GM12873 (cell line): ENCODE results near the gene BCL2L2.

ENCODE experiments used
- TF ChIP-seq, protein P1 (sequence below): IDR thresholded peaks from 2 replicates; pipeline ENCODE4 v1.5.1; 2012; ENCODE audit warnings: low read depth, mild to moderate bottlenecking, moderate library complexity, low read length, control low read depth; ENCODE audit not compliant: insufficient read depth; ENCODE audit errors: missing control alignments

The BCL2L2 gene

GRCh38 chr14:23297096-23297495 is 9.5 kb upstream of the BCL2L2 start:
- TF ChIP-seq, protein P1, sequence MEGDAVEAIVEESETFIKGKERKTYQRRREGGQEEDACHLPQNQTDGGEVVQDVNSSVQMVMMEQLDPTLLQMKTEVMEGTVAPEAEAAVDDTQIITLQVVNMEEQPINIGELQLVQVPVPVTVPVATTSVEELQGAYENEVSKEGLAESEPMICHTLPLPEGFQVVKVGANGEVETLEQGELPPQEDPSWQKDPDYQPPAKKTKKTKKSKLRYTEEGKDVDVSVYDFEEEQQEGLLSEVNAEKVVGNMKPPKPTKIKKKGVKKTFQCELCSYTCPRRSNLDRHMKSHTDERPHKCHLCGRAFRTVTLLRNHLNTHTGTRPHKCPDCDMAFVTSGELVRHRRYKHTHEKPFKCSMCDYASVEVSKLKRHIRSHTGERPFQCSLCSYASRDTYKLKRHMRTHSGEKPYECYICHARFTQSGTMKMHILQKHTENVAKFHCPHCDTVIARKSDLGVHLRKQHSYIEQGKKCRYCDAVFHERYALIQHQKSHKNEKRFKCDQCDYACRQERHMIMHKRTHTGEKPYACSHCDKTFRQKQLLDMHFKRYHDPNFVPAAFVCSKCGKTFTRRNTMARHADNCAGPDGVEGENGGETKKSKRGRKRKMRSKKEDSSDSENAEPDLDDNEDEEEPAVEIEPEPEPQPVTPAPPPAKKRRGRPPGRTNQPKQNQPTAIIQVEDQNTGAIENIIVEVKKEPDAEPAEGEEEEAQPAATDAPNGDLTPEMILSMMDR, result no peak

GRCh38 chr14:23297611-23298277 is 8.9 kb upstream of the BCL2L2 start:
- TF ChIP-seq, protein P1, result no peak

DNA sequence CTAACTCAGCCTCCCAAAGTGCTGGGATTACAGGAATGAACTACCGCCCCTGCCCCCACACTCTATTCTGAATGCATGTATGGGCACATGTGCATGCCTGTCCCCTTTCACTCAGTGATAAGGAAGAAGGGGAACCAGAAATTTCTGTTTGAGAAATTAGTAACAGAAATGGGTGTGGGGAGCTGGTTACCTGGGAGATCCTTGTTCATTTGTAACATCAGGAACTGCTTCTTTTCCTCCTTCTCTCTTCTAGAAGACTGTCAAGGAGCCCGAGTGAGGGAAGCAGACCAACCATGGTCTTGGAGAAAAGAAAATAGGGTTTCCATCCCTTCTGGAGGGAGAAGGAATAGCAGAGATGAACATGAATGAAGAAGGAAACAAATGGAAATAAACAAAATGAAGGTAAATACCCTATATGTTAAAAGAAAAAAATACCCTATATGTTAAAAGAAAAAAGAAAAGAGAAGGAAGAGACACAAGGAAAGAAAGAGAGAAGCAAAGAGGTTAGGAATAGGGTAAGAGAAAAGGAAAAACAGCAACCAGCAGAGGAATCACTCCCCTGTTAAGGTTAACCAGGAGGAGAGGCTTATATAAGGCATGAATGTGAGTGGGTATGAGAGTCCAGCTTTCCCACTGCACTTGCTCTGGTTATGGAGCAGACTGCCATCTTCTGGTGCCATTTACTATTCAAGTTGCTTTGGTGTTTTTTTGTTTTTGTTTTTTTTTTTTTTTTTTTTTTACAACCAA is 7.2 kb upstream of the BCL2L2 start:
- TF ChIP-seq, protein P1, result peak; percentile 46

DNA sequence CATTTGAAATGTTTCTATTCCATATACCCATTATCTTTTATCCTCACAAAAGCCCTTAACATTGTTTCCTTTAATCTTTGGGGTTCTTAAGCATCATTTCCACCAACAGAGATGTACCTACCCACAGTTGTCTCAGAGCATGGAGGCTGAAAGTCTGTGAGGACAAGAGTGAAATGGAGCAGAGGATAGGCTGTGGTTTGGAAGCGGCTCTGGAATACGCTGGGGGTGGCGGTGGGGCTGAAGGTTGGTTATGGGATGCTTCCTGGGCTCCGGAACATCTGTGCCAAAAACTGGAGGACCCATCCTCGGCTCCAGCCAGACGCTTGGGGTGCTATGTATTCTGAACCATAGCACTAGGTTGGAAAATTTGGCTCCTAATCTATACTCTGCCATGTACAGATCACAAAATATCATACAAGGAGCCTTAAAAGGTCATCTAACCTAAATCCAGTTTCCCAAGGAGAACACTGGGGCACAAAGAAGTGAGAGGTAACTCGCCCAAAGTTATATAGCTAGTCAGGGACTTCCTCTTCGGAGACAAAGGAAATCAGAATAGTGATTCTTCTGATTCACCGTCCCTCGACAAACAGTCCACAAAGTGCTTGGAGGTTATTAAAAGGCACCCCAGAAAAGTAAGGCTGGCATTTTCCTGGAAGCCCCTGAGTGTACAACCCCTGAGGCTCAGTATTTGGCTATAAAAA is 6.5 kb upstream of the BCL2L2 start:
- TF ChIP-seq, protein P1, result no peak

GRCh38 chr14:23300687-23301223 is 5.9 kb upstream of the BCL2L2 start:
- TF ChIP-seq, protein P1, result no peak

- TF ChIP-seq, protein P1, result peak; percentile 70
Observed at GRCh38 chr14:23301288-23301968, 5.2 kb upstream of the BCL2L2 start.
